Esophagus (tissue), 2 donors: ENCODE measurements around the gene PRKAR1B. TPM values are rescaled to one million over a fixed set of nuclear protein-coding genes. Genes with fewer than 3 reads are reported as not detected.

Experiments
- H3K27ac ChIP-seq, 2 donors: one replicate each; pipeline ENCODE4 v1.5.1; 2013; ENCODE audit warnings: low read depth in 2 of 2, mild to moderate bottlenecking in 2 of 2, inconsistent platforms in 1 of 2, low read length in 1 of 2, moderate library complexity in 1 of 2
- H3K27me3 ChIP-seq, 2 donors: one replicate each; pipeline ENCODE4 v1.6.1; 2013; ENCODE audit warnings: low read length in 2 of 2, control low read depth in 1 of 2, mild to moderate bottlenecking in 1 of 2; ENCODE audit not compliant: insufficient read depth in 2 of 2, control insufficient read depth in 1 of 2
- H3K36me3 ChIP-seq, 2 donors: one replicate each; pipeline ENCODE4 v1.6.1; 2013; ENCODE audit warnings: low read length in 1 of 2; ENCODE audit not compliant: control insufficient read depth in 2 of 2, insufficient read depth in 2 of 2
- H3K4me1 ChIP-seq, 2 donors: one replicate each; pipeline ENCODE4 v1.6.1; 2013; ENCODE audit warnings: low read length in 1 of 2; ENCODE audit not compliant: control insufficient read depth in 2 of 2, insufficient read depth in 2 of 2
- H3K4me3 ChIP-seq, 2 donors: one replicate each; pipeline ENCODE4 v1.5.1; 2013; ENCODE audit warnings: low read length in 2 of 2, mild to moderate bottlenecking in 2 of 2, low read depth in 1 of 2, moderate library complexity in 1 of 2
- H3K9me3 ChIP-seq, 2 donors: one replicate each; pipeline ENCODE4 v1.6.1; 2013; ENCODE audit warnings: mild to moderate bottlenecking in 2 of 2, low read depth in 1 of 2, low read length in 1 of 2, moderate library complexity in 1 of 2; ENCODE audit not compliant: control insufficient read depth in 2 of 2, insufficient read depth in 1 of 2
- WGBS, 2 donors: extraction: QIAGEN DNeasy Blood & Tissue Kit; methylation state at CpG; one replicate each; pipeline ENCODE4 v1.1.7; 2013; 5-methylcytosine and 5-hydroxymethylcytosine counted together
- polyA plus RNA-seq, 2 donors: library from polyadenylated mRNA; stranded (reverse); fragments of 200-250 nt; gene quantifications; one replicate each; pipeline ENCODE4 v1.2.3, GENCODE V29; 2013
- donor health status: healthy with polysubstance abuse.
- donor health status: Bipolar disorder and iron deficiency.

PRKAR1B gene
- polyA plus RNA-seq, 2 donors, result 10.4 to 10.9 TPM

GRCh38 chr7:537911-538634, 189.0 kb downstream of the PRKAR1B start:
- peaks cover 14 to 28% of the 10 kb centered on the region in 2 donors for H3K4me1 ChIP-seq
- WGBS, 2 donors, result 38 to 45% methylated on average over 21 of the region's 21 CpGs
- no peak overlapping the region for H3K4me3 ChIP-seq
- H3K36me3 ChIP-seq, result no peaks in the 10 kb centered on the region
- no peak overlapping the region for H3K27ac ChIP-seq
- no peaks in the 10 kb centered on the region for H3K27me3 ChIP-seq
- H3K9me3 ChIP-seq, result peaks cover 0 to 6% of the 10 kb centered on the region in 2 donors

GRCh38 chr7:536231-536630, 190.8 kb downstream of the PRKAR1B start:
- no peak overlapping the region for H3K4me3 ChIP-seq
- no peaks in the 10 kb centered on the region for H3K36me3 ChIP-seq
- H3K9me3 ChIP-seq, result peaks cover 0 to 9% of the 10 kb centered on the region in 2 donors
- WGBS, 2 donors, result 91 to 94% methylated on average over 12 of the region's 12 CpGs
- H3K4me1 ChIP-seq, result peaks cover 13 to 21% of the 10 kb centered on the region in 2 donors
- H3K27ac ChIP-seq, result no peak overlapping the region
- no peaks in the 10 kb centered on the region for H3K27me3 ChIP-seq

- peaks cover 13 to 19% of the 10 kb centered on the region in 2 donors for H3K4me1 ChIP-seq
- H3K27me3 ChIP-seq, result no peaks in the 10 kb centered on the region
- no peaks in the 10 kb centered on the region for H3K36me3 ChIP-seq
- H3K27ac ChIP-seq, result no peak overlapping the region
- H3K4me3 ChIP-seq, result no peak overlapping the region
- WGBS, 2 donors, result 82 to 97% methylated on average over 10 of the region's 10 CpGs
- peaks cover 0 to 6% of the 10 kb centered on the region in 2 donors for H3K9me3 ChIP-seq
Observed at GRCh38 chr7:534959-535358, 192.1 kb downstream of the PRKAR1B start.

- no peaks in the 10 kb centered on the region for H3K27me3 ChIP-seq
- 93 to 94% methylated on average over 8 of the region's 8 CpGs for WGBS, 2 donors
Observed at GRCh38 chr7:534075-534474, 193.0 kb downstream of the PRKAR1B start.

GRCh38 chr7:533266-533665, 193.8 kb downstream of the PRKAR1B start:
- Histone ChIP-seq H3K4me3 (no peak overlapping the region), H3K27me3 (no peaks in the 10 kb centered on the region), H3K36me3 (no peaks in the 10 kb centered on the region), H3K4me1 (peaks cover 5 to 7% of the 10 kb centered on the region in 2 donors), H3K27ac (no peak overlapping the region), H3K9me3 (peaks cover 0 to 6% of the 10 kb centered on the region in 2 donors)
- 70 to 74% methylated on average over 17 of the region's 17 CpGs for WGBS, 2 donors

More at GRCh38 chr7:534075-534474, 193.0 kb downstream of the PRKAR1B start:
- peaks cover 0 to 6% of the 10 kb centered on the region in 2 donors for H3K9me3 ChIP-seq
- no peak overlapping the region for H3K4me3 ChIP-seq
- H3K36me3 ChIP-seq, result no peaks in the 10 kb centered on the region
- H3K27ac ChIP-seq, result no peak overlapping the region
- peaks cover 12 to 14% of the 10 kb centered on the region in 2 donors for H3K4me1 ChIP-seq

- H3K4me1 ChIP-seq, result peaks cover 0 to under 1% of the 10 kb centered on the region in 2 donors
- H3K36me3 ChIP-seq, result no peaks in the 10 kb centered on the region
- WGBS, 2 donors, result 83 to 86% methylated on average over 15 of the region's 15 CpGs
- no peak overlapping the region for H3K27ac ChIP-seq
- H3K4me3 ChIP-seq, result no peak overlapping the region
- H3K27me3 ChIP-seq, result no peaks in the 10 kb centered on the region
- H3K9me3 ChIP-seq, result peaks cover 0 to 6% of the 10 kb centered on the region in 2 donors
Observed at GRCh38 chr7:532379-533143, 194.5 kb downstream of the PRKAR1B start.

- Histone ChIP-seq H3K9me3 (peaks cover 0 to 2% of the 10 kb centered on the region in 2 donors), H3K4me1 (no peaks in the 10 kb centered on the region), H3K36me3 (no peaks in the 10 kb centered on the region), H3K27me3 (no peaks in the 10 kb centered on the region), H3K27ac (no peak overlapping the region), H3K4me3 (no peak overlapping the region)
- 82 to 84% methylated on average over 10 of the region's 10 CpGs for WGBS, 2 donors
Observed at GRCh38 chr7:531777-532176, 195.3 kb downstream of the PRKAR1B start.

GRCh38 chr7:528451-528850, 198.6 kb downstream of the PRKAR1B start:
- no peak overlapping the region for H3K27ac ChIP-seq
- 94 to 95% methylated on average over 2 of the region's 2 CpGs for WGBS, 2 donors

GRCh38 chr7:527723-528122, 199.4 kb downstream of the PRKAR1B start:
- Histone ChIP-seq H3K36me3 (no peaks in the 10 kb centered on the region), H3K4me1 (peaks cover 3 to 4% of the 10 kb centered on the region in 2 donors), H3K27ac (no peak overlapping the region), H3K4me3 (no peak overlapping the region), H3K27me3 (no peaks in the 10 kb centered on the region), H3K9me3 (peaks cover 0 to 10% of the 10 kb centered on the region in 2 donors)
- WGBS, 2 donors, result 74 to 89% methylated on average over 4 of the region's 4 CpGs

More at GRCh38 chr7:528451-528850, 198.6 kb downstream of the PRKAR1B start:
- Histone ChIP-seq H3K9me3 (peaks cover 0 to 8% of the 10 kb centered on the region in 2 donors), H3K36me3 (no peaks in the 10 kb centered on the region), H3K27me3 (no peaks in the 10 kb centered on the region), H3K4me3 (no peak overlapping the region), H3K4me1 (peaks cover 3% of the 10 kb centered on the region in 2 donors)
